VCaP (cell line): Measurements from ENCODE around the gene EPB41L4B.
"Not testable (repeated sequence)": the region's sequence is repeated elsewhere in the genome, so short reads cannot be mapped to it uniquely, and the experiment has no call there.

Source experiments
- H3K27ac ChIP-seq: fragments of 450-650 bp; 2 replicates; pipeline ENCODE4 v1.5.1; 2017
- TF ChIP-seq, protein P1 (sequence below): fragments of 450-650 bp; conservative IDR thresholded peaks from 2 replicates; pipeline ENCODE4 v1.5.1; 2017; ENCODE audit warnings: mild to moderate bottlenecking, moderate library complexity

Gene EPB41L4B

DNA sequence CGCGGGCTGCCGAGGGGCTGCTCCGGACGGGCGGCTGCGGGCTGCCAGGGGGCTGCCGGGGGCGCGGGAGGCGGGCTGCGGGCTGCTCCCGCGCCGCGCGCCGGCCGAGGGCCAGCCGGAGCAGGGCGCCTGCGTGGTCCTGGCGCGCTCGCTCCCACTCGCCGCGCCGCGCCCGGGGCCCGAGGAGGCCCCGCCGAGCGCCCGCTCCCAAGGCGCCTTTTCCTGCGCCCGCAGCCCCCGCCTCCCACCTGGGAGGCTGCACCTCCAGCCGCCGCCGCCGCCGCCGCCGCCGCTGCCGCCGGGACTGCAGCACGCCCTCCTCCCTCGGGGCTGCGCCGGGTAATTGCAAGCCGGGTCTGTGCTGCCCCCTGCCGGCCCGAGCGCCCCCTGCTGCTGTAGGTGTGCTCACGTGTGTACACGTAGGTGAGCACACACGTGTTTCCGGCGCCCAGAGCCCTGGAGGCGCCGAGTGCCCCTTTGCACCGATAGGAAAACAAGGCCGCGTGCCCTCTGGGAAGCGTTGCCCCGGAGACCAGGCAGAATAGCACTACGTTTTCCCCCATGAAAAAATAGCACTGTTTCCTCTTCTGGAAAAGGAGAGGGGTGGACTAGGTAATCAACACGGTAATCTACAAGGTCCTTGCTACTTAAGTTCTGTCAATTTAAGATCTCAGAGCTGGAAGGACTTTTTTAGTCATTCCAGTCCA, at the start of gene EPB41L4B:
Gene EPB41L4B, minus strand, starts transcription at position 318 of the 707 bp plus-strand sequence. CDS start 613 bp downstream, outside the sequence.
- peak within 1 kb of the TSS; percentile 97 for H3K27ac ChIP-seq
- TF ChIP-seq, protein P1, sequence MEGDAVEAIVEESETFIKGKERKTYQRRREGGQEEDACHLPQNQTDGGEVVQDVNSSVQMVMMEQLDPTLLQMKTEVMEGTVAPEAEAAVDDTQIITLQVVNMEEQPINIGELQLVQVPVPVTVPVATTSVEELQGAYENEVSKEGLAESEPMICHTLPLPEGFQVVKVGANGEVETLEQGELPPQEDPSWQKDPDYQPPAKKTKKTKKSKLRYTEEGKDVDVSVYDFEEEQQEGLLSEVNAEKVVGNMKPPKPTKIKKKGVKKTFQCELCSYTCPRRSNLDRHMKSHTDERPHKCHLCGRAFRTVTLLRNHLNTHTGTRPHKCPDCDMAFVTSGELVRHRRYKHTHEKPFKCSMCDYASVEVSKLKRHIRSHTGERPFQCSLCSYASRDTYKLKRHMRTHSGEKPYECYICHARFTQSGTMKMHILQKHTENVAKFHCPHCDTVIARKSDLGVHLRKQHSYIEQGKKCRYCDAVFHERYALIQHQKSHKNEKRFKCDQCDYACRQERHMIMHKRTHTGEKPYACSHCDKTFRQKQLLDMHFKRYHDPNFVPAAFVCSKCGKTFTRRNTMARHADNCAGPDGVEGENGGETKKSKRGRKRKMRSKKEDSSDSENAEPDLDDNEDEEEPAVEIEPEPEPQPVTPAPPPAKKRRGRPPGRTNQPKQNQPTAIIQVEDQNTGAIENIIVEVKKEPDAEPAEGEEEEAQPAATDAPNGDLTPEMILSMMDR: peak; percentile 100

DNA sequence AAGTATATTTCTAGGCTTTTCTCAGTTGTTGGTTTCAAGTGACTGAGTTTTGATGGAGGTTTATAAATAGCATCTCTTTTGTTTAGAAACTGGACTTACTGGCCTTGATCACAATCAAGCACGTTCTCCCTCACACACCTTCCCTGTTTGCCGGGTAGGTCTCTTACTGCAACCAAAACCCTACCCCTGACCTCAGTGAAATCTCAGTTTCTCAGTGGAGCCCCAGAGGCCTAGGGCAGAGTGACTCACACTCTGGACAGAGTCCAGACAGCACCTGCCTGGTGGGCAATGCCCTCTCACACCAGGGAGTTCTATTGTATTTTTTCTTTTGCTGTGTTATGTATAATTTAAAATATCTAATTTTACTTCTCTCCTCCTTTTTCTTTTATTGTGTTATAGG, 48.4 kb upstream of the EPB41L4B start:
- no peak overlapping the region; the same call in 1 of the 2 replicates for H3K27ac ChIP-seq
- TF ChIP-seq, protein P1: no peak

DNA sequence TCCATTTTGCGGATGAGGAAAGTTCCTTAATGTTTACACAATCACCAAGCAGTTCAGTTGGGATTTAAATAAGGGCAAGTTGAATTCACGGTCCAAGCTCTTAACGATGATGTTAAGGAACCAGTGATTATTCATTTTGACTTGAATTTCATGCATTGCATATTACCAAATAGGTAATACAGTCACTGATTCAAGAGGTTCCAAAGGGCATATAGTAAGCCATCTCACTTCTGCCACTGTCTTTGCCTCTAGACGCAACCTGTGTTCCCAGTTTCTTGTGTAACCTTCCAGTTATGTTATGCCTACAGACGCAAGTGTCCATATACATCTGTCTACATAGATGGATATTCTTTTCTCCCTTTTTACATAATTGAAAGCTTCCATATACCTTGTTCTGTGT, 39.9 kb upstream of the EPB41L4B start:
- H3K27ac ChIP-seq: no peak overlapping the region
- TF ChIP-seq, protein P1: no peak

DNA sequence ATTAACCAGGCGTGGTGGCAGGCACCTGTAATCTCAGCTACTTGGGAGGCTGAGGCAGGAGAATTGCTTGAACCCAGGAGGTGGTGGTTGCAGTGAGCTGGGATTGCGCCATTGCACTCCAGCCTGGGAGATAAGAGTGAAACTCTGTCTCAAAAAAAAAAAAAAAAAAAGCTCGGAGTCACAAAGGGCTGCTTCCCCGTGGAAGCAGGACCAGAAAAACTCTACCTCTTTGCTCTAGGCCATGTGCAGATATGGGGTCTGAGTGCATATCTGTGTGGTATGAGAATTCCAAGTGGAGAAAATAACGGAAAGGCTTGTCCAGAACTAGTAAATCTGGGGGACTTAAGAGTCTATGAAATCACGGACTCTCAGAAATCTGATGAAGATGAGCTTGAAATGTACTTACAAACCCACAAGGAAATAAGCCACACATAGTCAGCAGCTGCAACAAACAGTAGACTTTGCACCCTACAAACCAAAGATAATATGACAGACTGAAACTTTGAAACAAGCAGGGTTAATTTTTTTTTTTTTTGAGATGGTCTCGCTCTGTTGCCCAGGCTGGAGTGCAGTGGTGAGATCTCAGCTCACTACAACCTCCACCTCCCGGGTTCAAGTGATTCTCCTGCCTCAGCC, 38.2 kb upstream of the EPB41L4B start:
- H3K27ac ChIP-seq: not testable (repeated sequence)

DNA sequence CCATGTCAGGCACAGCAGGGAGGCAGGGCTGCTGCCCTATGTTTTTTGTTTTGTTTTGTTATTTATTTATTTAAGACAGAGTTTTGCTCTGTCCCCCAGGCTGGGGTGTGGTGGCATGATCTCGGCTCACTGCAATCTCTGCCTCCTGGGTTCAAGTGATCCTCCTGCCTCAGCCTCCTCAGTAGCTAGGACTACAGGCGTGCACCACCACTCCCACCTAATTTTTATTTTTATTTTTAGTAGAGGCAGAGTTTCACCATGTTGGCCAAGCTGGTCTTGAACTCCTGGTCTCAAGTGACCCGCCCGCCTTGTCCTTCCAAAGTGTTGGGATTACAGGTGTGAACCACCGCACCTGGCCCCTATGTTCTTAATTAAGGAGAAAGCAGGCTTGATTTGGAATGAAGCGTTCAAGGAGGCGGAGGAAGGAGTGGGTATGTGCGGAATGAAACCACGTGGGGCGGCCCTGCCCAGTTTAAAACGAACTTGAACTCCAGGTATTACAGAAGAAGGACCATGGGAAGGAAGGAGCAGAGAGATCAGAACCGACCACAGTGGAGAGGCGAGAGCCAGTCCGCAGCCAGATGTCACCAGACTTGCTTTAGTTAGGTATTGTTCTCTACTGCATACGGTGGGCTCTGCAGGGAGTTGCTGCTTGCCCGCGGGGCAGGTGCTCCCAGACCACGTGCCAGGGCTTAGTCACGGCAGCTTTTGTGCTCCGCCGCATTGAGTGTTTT, 34.9 kb upstream of the EPB41L4B start:
- TF ChIP-seq, protein P1: no peak
- H3K27ac ChIP-seq: no peak overlapping the region

DNA sequence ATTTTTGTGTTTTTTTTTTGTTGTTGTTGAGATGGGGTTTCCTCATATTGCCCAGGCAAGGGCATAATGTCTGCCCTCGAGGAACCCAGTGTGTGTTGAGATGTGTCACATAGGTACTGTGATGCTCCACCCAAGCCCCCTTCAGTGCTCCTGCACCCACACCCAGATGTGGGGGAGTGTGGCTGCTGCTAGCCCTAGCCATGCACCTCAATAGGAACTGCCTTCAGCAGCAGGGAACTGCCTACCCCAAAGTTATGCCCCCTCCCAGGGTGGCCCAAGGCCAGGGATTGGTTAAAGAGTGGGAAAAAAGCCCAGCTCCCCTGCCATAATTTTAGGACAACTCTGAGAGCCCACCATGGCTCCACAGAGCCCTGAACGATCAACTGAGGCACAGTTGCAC, 33.3 kb upstream of the EPB41L4B start:
- TF ChIP-seq, protein P1: no peak
- no peak overlapping the region for H3K27ac ChIP-seq

DNA sequence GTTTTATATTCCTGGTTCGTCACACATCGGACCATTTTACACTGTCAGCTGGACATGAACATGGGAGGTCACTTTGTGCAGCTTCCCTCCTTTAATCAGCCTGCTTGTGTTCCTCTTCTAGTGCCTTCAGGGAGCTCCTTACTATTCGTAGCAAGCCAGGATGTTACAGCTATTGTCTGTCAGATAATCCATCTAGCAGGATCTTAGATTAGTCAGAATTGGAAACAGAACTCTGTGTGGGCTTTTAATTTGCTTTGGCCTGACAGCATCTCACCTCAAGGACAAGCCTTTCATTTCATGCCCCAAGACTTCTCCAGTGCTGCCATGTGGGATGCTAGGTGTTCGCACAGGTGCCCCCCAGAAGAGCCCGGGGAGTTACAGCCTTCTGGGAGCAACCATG, 30.2 kb upstream of the EPB41L4B start:
- H3K27ac ChIP-seq: no peak overlapping the region
- TF ChIP-seq, protein P1: no peak
